Left renal cortex interstitium (tissue), 4 donors: ENCODE data around the gene GABARAPL1. TPM values are rescaled to one million over a fixed set of nuclear protein-coding genes. Genes with fewer than 3 reads are reported as not detected.

Experiments used
- polyA plus RNA-seq, 4 donors: library from polyadenylated mRNA; unstranded; fragments of 120-200 nt; gene quantifications; one replicate each; pipeline ENCODE4 v1.2.1, GENCODE V29; 2013; ENCODE audit not compliant: insufficient read length in 4 of 4

The GABARAPL1 gene
- polyA plus RNA-seq, 4 donors = 54.4 to 88.9 (median 75.0) TPM

Other genes starting within 250 kb of the GABARAPL1 start
- under 1 TPM; 0.71 to 0.85 (median 0.82) TPM for gene CLEC12A, start 241.5 kb upstream of the GABARAPL1 start, polyA plus RNA-seq
- gene CLEC1B, start 213.8 kb upstream of the GABARAPL1 start, polyA plus RNA-seq = 1 to 10 TPM in 3 of 4 donors, under 1 TPM in 1; 0.87 to 2.0 (median 1.3) TPM
- under 1 TPM in 1 of 4 donors, not detected in 3; 0.08 TPM for gene CLEC12B, start 202.2 kb upstream of the GABARAPL1 start, polyA plus RNA-seq
- under 1 TPM; 0.25 to 0.56 (median 0.54) TPM for gene CLEC9A, start 182.2 kb upstream of the GABARAPL1 start, polyA plus RNA-seq
- 1 to 10 TPM; 2.7 to 4.0 (median 3.2) TPM for gene CLEC1A, start 113.9 kb upstream of the GABARAPL1 start, polyA plus RNA-seq
- 1 to 10 TPM; 1.4 to 3.6 (median 2.4) TPM for gene CLEC7A, start 82.7 kb upstream of the GABARAPL1 start, polyA plus RNA-seq
- gene OLR1, start 40.7 kb upstream of the GABARAPL1 start, polyA plus RNA-seq = 1 to 10 TPM in 3 of 4 donors, under 1 TPM in 1; 0.46 to 2.7 (median 1.1) TPM
- 100 to 1,000 TPM; 134 to 169 (median 165) TPM for gene TMEM52B, start 33.8 kb upstream of the GABARAPL1 start, polyA plus RNA-seq
- under 1 TPM; 0.21 to 0.55 (median 0.50) TPM for gene KLRD1, start 95.0 kb downstream of the GABARAPL1 start, polyA plus RNA-seq
- 1 to 10 TPM in 2 of 4 donors, under 1 TPM in 2; 0.24 to 1.1 (median 0.69) TPM for gene KLRK1, start 177.2 kb downstream of the GABARAPL1 start, polyA plus RNA-seq
- gene KLRC4, start 196.9 kb downstream of the GABARAPL1 start, polyA plus RNA-seq = under 1 TPM in 2 of 4 donors, not detected in 2; 0.16 to 0.30 TPM
- not detected for gene KLRC3, start 207.7 kb downstream of the GABARAPL1 start, polyA plus RNA-seq
- gene KLRC2, start 223.1 kb downstream of the GABARAPL1 start, polyA plus RNA-seq = under 1 TPM in 3 of 4 donors, not detected in 1; 0.17 to 0.35 (median 0.22) TPM
- under 1 TPM; 0.35 to 0.67 (median 0.59) TPM for gene KLRC1, start 240.5 kb downstream of the GABARAPL1 start, polyA plus RNA-seq